Kidney (tissue), 14 donors: ENCODE data around the gene KAT2B. TPM values are rescaled to one million over a fixed set of nuclear protein-coding genes. Genes with fewer than 3 reads are reported as not detected.
"Not testable (repeated sequence)": the region's sequence is repeated elsewhere in the genome, so short reads cannot be mapped to it uniquely, and the experiment has no call there.

Source experiments
- DNase-seq, 5 donors: peaks; one replicate each; pipeline ENCODE4 v3.0.0-alpha.2; 2013 to 2020
- FAIRE-seq: peaks from 2 replicates; lab custom pipeline; 2012; peaks lifted over from hg19 to GRCh38; lab: Jason Lieb, UNC
- H3K27ac ChIP-seq, 2 donors: one replicate each; pipeline ENCODE4 v1.7.0; 2013; ENCODE audit warnings: low read depth in 2 of 2, low read length in 2 of 2, inconsistent platforms in 1 of 2
- H3K27me3 ChIP-seq: one replicate; pipeline ENCODE4 v1.7.1; 2013; ENCODE audit warnings: low read length, inconsistent platforms; ENCODE audit not compliant: control insufficient read depth, insufficient read depth
- H3K36me3 ChIP-seq, 3 donors: one replicate each; pipeline versions ENCODE4 v1.7.0 to v1.7.1; 2013; ENCODE audit warnings: low read length in 3 of 3, control low read depth in 1 of 3, inconsistent platforms in 1 of 3; ENCODE audit not compliant: insufficient read depth in 3 of 3, control insufficient read depth in 2 of 3
- H3K4me1 ChIP-seq, 3 donors: one replicate each; pipeline versions ENCODE4 v1.7.0 to v1.7.1; 2013; ENCODE audit warnings: low read length in 3 of 3, inconsistent platforms in 1 of 3, low read depth in 1 of 3; ENCODE audit not compliant: control insufficient read depth in 2 of 3, insufficient read depth in 2 of 3
- H3K4me3 ChIP-seq, 3 donors: one replicate each; pipeline versions ENCODE4 v1.7.0 to v1.8.1; 2013; ENCODE audit warnings: low read length in 3 of 3, control low read depth in 1 of 3, inconsistent platforms in 1 of 3
- H3K9ac ChIP-seq, 3 donors: one replicate each; pipeline versions ENCODE4 v1.7.0 to v1.7.1; 2013; ENCODE audit warnings: low read length in 3 of 3, control low read depth in 1 of 3, inconsistent platforms in 1 of 3
- H3K9me3 ChIP-seq, 3 donors: one replicate each; pipeline versions ENCODE4 v1.7.0 to v1.7.1; 2013; ENCODE audit warnings: low read length in 3 of 3, control low read depth in 1 of 3, inconsistent platforms in 1 of 3; ENCODE audit not compliant: control insufficient read depth in 2 of 3, insufficient read depth in 1 of 3
- CTCF ChIP-seq: IDR thresholded peaks from 3 replicates; pipeline ENCODE4 v1.5.1; 2012; ENCODE audit warnings: mild to moderate bottlenecking, moderate library complexity, borderline replicate concordance; ENCODE audit not compliant: insufficient read depth; ENCODE audit errors: extremely low read depth
- intact Hi-C: fragments of 100-400 bp; cut with DNase I; formaldehyde crosslinking; loops from one replicate; pipeline ENCODE4 v1.11.1; 2022
- polyA plus RNA-seq: library from polyadenylated mRNA; stranded (reverse); fragments of 350-450 nt; fragmentation: Illumina TruSeq; extraction: RNeasy Lipid Tissue Mini Kit (QIAGEN cat#74804); gene quantifications from one replicate; pipeline ENCODE4 v1.2.3, GENCODE V29; 2014; ENCODE audit warnings: low read depth, low replicate concordance; ENCODE audit not compliant: insufficient read depth
- total RNA-seq: library from RNA; stranded (reverse); fragmentation: NEBNext Ultra II Directional; extraction: Animal tissue kit (Norgen Biotek cat#: 25700); gene quantifications from one replicate; pipeline ENCODE4 v1.2.1, GENCODE V29; 2021
- donor health status: control.
- donor health status: control.
- donor health status: control.
- donor health status: control.
- donor health status: control.
- donor health status: DM: yes; HTN: yes; CAD: no.
- donor health status: Normal renal cell carcinoma (clear cell type).

The KAT2B gene
- total and polyA plus RNA-seq, 2 donors from 2014 or later, result 9.5 to 30.1 TPM

- TF ChIP-seq CTCF, result no peak
- H3K36me3 ChIP-seq, result no peaks in the 10 kb centered on the region
- H3K27ac ChIP-seq, result no peak overlapping the region
- no peaks in the 10 kb centered on the region for H3K27me3 ChIP-seq
- intact Hi-C loops, result no loop called here
- H3K9me3 ChIP-seq, result no peaks in the 10 kb centered on the region
- no peak for FAIRE-seq
- no peak overlapping the region for H3K4me3 ChIP-seq
- H3K4me1 ChIP-seq, result no peaks in the 10 kb centered on the region
- peak in 2 of 5 donors; percentile 14 to 45 for DNase-seq
- H3K9ac ChIP-seq, result no peak overlapping the region
Measured at GRCh38 chr3:20023623-20024405, 16.4 kb upstream of the KAT2B start.

GRCh38 chr3:20027136-20027535 is 13.1 kb upstream of the KAT2B start:
- Histone ChIP-seq H3K9ac (no peak overlapping the region), H3K9me3 (no peaks in the 10 kb centered on the region), H3K4me1 (no peaks in the 10 kb centered on the region), H3K27me3 (no peaks in the 10 kb centered on the region), H3K36me3 (no peaks in the 10 kb centered on the region), H3K27ac (no peak overlapping the region), H3K4me3 (no peak overlapping the region)
- DNase-seq (no peak), FAIRE-seq (no peak)
- intact Hi-C loops, result no loop called here
- no peak for TF ChIP-seq CTCF

GRCh38 chr3:20028905-20029331 is 11.3 kb upstream of the KAT2B start:
- no peak for FAIRE-seq

GRCh38 chr3:20031939-20032338 is 8.3 kb upstream of the KAT2B start:
- intact Hi-C loops, FAIRE-seq, H3K9ac ChIP-seq, H3K9me3 ChIP-seq, DNase-seq, H3K27me3 ChIP-seq, H3K27ac ChIP-seq, H3K36me3 ChIP-seq, H3K4me1 ChIP-seq, H3K4me3 ChIP-seq: not testable (repeated sequence)

More at GRCh38 chr3:20028905-20029331, 11.3 kb upstream of the KAT2B start:
- Histone ChIP-seq H3K4me1 (no peaks in the 10 kb centered on the region), H3K9me3 (no peaks in the 10 kb centered on the region), H3K27me3 (no peaks in the 10 kb centered on the region), H3K9ac (no peak overlapping the region), H3K4me3 (no peak overlapping the region), H3K27ac (no peak overlapping the region), H3K36me3 (no peaks in the 10 kb centered on the region)
- intact Hi-C loops, result no loop called here
- DNase-seq, result no peak
- no peak for TF ChIP-seq CTCF
